ENCODE data around the gene CGREF1.

- TF ChIP-seq CTCF (IDR thresholded peaks at IDR 0.05) (no peak), POLR2A (IDR thresholded peaks at IDR 0.05) (no peak)
Measured at GRCh38 chr2:27071990-27072830, 46.7 kb downstream of the CGREF1 start.
